GM19467 (cell line): ENCODE results near the gene PITPNC1.
"Not testable (repeated sequence)": the region's sequence is repeated elsewhere in the genome, so short reads cannot be mapped to it uniquely, and the experiment has no call there.

Experiments used
- ATAC-seq: cut with Tn5 transposase; IDR thresholded peaks from one replicate; pipeline ENCODE4 v1.9.1; 2021; ENCODE audit warnings: mild to moderate bottlenecking, moderate library complexity; ENCODE audit not compliant: unreplicated experiment

The PITPNC1 gene

GRCh38 chr17:67672592-67673335 is 295.7 kb downstream of the PITPNC1 start:
- ATAC-seq, result no peak

- no peak for ATAC-seq
These were observed 298.4 kb downstream of the PITPNC1 start for GRCh38 chr17:67675481-67675880.

DNA sequence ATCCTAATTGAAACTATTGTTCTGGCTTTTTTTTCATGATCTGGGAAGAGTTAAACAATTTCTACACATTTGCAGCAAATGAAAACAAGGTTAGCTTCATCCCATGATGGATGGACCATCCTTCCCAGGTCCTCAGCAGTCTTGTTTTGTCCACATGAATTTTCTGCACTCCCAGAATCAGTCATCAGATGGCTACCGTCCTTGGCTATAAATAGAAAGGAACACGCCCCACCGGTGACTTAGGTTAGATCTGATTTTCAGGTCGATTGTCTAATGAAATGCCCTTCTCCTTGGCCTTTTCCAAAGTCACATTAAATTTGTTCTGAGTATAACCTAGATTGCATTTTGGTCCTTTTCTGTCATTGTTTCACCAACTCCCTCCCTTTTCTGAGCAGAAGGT is 299.2 kb downstream of the PITPNC1 start:
- no peak for ATAC-seq

DNA sequence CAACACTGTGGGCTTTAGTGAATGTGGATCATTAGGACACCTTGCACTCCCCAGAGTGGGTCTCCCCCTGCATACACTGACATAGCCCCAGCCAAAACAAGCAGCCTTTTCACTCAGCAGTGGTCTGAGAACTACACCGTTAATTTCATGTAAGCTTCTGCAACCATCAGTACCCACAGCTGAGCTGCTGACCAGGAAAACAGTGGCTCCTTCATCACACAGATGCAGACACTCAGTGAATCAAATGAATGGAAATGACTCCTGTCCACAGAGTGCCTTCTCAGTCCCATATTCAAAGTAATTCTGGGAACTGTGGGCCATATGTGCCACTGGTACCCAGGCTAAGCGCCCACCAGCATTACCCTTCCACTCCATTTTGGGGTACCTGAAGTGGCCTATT is 301.3 kb downstream of the PITPNC1 start:
- ATAC-seq, result no peak

- ATAC-seq, result no peak
These were observed 302.1 kb downstream of the PITPNC1 start for GRCh38 chr17:67679225-67679624.

- ATAC-seq, result no peak
These were observed 302.6 kb downstream of the PITPNC1 start for GRCh38 chr17:67679721-67680120.

DNA sequence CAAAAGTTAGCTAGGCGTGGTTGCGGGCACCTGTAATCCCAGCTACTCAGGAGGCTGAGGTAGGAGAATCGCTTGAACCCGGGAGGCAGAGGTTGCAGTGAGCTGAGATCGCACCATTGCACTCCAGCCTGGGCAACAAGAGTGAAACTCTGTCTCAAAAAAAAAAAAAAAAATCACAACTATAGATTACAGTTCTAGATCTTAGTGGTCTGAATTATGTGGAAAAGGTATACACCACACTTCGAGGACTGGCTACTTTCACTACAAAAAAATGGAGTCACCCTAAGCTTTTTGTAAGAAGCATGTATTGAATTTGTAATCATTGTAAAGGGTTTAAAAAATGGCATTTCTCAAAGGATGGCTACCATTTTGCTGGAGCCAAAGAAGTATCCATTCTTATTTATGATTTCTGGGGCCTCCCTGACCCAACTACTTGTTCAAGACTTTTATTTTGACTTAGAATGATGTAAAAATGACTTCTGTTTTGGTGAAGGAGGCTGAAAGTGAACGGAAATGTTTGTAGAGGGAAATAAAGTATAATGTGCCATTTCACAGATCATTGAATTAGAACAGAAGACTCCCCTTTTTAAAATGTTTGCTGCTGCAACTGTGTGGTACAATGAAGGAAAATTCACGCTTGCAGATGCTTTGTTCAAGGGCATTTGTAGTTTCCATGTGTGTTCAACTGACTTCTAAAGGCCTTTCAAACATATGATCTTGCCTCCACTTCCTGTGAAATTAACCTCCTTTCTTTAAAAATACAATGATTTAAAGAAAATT is 303.6 kb downstream of the PITPNC1 start:
- no peak for ATAC-seq

DNA sequence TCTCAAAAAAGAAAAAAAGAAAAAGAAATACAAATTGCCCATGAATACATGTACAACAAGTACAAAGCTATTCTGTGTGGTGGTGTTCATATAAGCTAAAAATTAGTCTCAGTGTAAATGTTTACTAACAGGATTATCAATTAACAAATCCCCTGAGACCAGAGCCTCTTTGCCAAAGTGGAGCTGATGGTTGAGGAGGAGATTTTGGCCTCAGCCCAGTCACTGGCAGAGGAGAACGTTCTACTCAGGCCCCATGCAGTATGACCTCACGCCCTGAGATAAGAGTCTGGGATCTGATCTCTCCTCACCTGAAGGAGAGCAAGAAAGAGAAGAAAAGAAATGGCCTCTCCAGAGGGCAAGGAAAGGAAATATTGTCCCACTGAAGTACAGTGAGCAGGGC is 305.1 kb downstream of the PITPNC1 start:
- no peak for ATAC-seq

DNA sequence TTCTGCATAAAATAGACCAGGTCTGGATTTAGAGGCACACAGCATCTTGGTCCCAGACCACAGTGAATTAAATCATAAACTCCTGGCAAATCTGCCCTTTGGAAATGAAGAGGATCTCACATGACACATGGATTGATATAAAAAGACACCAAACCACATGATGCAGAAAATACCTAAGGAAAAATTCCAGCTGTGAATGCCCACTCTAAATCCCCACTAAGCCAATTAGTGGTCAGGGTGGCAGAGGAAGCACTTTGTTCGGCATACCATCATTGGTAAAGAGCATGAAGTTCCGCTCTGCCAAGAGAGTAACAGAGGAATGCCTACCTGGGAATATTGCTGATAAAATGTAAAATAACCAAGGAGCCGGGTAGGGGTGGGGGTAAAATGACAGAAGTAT is 308.3 kb downstream of the PITPNC1 start:
- no peak for ATAC-seq

DNA sequence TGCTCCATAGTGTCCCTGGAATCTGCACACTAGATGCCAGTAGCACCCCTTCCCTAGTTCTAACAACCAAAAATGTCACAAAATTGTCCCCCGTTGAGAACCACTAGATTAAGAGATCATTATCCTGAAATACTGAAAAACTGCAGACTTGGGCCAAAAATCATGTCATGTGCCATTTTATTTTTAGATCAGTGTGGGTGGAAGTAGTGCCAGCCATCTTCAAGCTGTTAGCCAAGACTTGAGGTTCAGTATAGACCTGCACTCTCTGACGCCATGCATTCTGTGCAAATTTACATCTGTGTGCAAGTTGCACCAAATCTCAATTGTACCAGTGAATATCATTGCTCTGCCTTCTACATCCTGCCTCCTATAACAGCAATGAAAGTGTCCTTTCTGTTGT is 309.2 kb downstream of the PITPNC1 start:
- no peak for ATAC-seq

DNA sequence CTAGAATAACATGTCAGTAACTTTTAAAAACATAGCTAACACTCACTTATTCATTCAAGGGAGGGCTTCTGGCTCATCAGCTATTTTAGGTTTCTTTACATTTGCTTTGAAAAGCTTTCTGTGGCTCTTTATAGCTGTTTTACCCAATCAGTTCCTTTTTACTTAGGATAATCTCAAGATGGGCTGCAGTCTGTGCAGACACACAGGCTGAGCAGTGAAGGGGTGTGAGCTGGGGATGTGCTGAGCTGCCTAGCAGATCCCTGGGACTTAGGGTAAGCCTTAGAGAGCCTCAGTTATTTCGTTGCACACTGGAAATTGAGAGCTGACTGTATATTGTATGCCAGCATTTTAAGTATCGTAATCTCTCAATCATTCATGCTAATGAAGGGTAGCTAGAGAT is 310.4 kb downstream of the PITPNC1 start:
- no peak for ATAC-seq

DNA sequence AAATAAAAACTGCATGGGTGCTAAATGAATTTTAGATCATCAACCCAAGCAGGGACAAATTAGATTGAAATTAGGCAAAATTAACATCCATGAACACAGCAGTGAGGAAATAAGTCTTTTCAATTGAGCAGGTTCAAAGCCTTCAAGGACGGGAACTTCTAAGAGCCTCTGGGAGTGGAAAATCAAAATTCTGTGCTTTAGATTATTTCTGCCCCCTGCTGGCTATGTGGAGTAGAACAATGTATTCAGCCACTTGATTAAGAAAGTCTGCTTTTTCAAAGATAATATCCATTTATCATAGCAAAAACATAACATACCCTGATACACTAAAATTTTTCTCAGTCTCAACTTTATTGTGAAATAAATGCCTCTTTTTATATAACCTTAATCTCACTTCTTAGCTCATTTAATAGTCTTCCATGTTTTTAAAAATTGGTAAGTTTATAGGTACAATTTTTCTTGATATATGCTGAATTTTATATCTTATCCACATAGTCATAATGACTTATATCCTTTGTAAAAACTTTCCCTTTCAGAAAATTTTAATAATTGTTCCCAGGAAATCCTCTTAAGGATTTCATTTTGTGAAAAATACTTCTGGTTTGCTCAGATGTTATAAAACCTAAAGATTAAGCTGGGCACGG is 312.6 kb downstream of the PITPNC1 start:
- ATAC-seq, result no peak

DNA sequence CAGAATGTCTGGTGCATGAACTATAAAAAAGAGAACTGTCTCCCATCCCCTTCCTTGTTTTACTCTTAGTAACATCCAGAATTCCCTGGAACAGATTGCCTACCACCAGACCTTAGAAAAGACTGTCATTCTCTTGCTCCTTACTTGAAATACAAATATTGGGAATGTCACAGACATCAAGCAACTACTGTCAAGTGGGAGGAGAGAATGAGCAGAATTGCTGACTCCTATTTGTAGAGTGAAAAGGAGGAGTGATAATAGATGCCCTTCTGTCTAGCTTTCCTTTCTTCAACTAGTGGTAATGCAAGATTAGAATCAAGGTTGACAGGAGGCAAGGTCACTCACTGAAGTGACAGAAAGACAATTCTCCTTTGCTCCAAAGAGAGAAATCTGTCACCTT is 316.7 kb downstream of the PITPNC1 start:
- ATAC-seq, result no peak

DNA sequence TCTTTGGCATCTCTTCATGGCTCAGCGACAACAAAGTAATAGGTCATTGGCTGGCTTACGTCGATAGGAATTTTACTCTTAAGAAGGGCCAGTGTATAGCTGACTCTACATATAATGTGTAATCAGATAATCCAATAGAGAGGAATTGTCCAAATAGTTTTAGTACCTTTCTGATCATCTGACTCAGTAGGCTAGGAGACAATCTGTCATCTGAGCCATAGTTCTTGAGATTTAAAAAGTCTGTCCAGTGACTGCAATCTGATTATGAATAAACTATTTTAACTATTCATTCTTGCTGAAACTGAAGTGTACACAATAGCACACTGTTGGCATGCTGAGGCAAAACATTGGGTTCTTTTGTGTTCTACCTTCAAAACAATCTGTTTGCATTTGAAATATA is 319.3 kb downstream of the PITPNC1 start:
- ATAC-seq, result no peak

DNA sequence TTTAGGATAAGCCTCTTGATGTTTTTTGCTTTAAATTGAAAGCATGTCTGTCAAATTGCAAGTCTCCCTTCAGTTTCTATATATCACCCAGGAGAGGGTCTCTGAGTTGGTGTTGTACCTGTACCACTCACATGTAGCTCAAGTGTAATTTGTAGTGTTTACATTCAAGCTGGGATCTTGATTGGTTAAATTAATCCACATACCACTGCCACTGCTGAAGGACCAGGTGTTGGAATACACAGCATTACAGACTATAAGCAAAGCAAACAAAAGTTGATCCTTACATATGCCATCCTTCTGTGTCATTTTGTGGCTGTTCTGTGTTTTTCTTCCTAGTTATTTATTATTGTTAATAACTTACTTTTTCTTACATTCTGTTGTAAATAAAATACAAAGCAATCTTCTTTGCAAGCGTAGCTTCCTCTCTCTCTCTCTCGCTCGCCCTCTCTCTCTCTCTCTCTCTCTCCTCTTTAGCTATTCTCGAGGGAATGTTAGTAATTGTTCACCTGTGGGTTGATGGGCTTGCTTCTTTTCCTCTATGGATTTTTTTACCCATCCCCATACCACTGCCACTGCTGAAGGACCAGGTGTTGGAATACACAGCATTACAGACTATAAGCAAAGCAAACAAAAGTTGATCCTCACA is 319.9 kb downstream of the PITPNC1 start:
- ATAC-seq, result no peak

- ATAC-seq, result no peak
These were observed 323.1 kb downstream of the PITPNC1 start for GRCh38 chr17:67700037-67700724.

GRCh38 chr17:67700725-67701119 is 323.6 kb downstream of the PITPNC1 start:
- no peak for ATAC-seq

GRCh38 chr17:67702861-67703260 is 325.8 kb downstream of the PITPNC1 start:
- not testable (repeated sequence) for ATAC-seq

GRCh38 chr17:67707442-67707841 is 330.4 kb downstream of the PITPNC1 start:
- ATAC-seq, result no peak

DNA sequence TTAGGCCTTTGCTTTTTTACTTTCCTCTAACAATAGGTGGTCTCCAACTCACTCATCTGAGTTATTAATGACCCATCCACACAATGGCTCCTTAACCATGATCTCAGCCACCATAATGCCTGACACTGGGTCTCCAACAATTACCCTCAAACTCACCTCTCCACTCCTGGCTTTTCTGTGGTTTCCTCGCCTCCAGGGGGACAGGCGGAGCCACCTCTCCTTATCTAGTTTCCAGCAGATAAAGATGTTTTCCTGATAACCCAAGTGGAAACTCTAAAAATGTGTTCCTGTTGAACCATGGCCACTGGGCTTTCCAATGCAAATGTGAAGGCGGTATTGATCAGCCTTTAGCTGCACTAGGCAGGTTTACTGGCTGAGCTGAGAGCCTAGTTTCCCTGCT is 331.3 kb downstream of the PITPNC1 start:
- ATAC-seq, result no peak

DNA sequence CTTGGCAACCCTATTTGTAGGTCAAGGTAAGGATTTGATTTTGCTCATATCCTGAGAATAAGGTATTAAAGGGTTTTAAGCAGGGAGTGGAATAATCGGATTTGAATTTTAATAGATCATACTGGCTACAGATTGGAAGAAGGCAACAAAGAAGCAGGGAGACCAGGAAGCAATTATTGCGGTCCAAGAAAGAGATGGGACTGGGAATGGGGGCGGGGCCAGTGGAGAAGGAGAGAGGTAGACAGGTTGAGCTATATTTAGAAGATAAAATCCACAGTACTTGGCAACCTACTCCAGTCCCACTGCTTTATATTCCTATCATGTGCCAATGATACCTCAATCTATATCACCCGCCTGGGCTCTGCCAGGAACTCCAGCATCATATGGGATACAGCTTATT is 334.8 kb downstream of the PITPNC1 start:
- no peak for ATAC-seq
